NCI-H1105 treated with DMSO at 0.1 percent for 48 hours (cell line): Measurements from ENCODE around the gene TMEM132D.

ENCODE experiments used
- DNase-seq: peaks from one replicate; lab custom pipeline; 2025; lab: John Stamatoyannopoulos, UW

Gene TMEM132D

GRCh38 chr12:129825316-129825715 is 78.5 kb downstream of the TMEM132D start:
- no peak for DNase-seq

DNA sequence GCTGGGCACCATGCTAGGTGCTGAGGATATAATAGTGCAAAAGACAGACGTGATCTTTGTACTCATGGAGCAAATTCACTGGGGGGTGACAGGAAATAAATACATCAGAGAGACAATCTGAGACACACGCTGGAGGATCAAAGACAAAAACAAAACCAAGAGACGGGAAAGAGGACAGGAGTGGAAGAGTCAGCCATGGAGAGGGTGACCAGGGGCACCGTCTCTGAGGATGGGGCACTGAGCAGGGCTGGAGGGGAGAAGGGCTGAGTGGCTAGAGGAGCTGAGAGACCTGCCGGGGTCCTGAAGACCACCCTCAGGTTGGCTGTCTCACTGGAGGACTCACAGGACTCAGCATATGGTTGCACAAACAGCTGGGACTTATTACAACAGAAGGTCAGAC is 81.9 kb downstream of the TMEM132D start:
- no peak for DNase-seq

DNA sequence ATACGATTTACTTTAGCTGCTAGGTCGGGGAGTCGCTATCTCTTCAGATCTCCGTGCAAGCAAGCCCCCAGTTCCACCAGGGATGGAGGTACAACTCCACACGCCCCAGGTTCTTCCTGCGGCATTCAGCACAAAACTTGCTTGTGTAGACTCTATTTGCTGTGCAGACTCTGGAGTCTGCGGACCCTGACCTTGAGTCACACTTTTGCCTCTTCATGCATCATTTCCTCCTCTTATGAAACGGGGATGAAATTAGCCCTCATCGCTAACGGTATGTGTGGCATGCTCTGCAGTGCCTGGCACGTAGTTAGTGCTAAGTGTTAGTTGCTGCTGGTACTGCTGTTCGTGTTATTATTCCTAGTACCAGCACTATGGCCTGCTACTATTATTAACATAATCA is 84.4 kb downstream of the TMEM132D start:
- no peak for DNase-seq

DNA sequence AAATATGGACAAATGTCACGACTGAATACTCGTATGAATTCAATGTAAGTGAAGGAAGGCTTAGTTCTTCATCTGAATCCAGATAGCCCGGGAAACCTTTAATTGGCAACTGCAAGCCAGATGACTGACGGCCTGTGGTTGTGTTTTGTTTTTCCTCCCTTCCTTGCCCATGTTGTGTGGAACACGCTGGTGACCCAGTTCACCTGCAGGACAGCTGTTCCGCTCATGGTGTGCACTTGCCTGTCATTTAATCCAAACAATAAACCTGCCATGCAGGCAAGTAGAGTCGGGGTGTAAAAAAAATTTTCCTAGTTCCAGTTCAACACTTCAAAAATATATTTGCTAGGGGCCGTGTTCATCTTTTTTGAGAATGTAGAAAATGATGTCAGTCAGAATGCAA is 88.0 kb downstream of the TMEM132D start:
- no peak for DNase-seq

DNA sequence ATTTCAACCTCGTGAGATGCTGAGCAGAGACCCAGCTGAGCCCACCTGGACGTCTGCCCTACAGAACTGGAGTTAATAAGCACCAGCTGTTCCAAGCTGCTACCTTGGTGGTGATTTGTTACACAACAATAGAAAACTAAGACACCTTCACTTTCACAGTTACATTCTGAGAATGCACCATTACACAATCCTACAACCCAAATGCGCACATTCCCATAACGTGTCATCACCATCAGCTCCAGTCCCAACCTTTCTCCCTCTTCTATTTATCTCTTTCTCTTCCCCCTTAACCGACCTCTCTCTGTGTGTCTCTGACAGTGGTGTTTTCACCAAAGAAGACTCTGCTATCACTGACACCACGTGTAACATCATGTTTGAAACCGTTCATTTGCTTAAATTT is 91.9 kb downstream of the TMEM132D start:
- DNase-seq = no peak

DNA sequence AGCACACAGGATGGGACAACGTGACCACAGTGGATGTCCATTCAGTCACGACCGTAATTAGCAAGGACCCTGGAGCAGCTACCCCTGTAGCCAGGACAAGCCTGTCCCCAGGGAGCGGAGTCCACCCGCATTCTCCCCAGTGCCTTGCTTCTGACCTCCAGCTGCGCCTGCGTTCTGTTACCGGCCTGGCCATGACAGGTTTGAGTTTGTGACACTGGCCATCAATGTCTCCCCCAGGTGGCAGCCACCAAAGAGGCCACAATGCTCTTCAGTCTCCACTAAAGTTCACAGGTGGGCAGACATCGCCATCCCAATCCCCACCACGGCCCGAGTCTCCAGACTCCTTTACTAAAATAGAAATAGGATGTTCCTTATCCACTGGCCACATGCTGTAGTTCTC is 96.7 kb downstream of the TMEM132D start:
- DNase-seq = no peak

DNA sequence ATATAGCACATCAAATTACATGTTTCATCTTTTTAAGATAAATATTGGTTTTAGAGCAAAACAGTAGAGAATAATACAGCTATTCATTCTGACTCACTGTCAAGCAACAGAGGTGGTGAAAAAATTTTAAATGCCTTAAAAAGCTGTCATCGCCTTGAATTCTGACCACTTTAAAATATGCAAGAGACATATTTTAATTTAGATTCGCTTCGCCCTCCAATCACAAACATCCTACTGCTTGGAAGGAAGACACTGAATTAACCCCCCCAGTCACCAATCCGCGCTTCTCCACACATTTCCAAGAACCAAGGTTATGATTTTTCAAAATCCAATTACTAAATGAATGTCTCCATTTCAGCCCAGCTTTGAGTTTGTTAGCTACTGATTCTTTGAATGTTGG is 112.4 kb downstream of the TMEM132D start:
- no peak for DNase-seq

- DNase-seq = no peak
These were observed 112.9 kb downstream of the TMEM132D start for GRCh38 chr12:129790930-129791329.

DNA sequence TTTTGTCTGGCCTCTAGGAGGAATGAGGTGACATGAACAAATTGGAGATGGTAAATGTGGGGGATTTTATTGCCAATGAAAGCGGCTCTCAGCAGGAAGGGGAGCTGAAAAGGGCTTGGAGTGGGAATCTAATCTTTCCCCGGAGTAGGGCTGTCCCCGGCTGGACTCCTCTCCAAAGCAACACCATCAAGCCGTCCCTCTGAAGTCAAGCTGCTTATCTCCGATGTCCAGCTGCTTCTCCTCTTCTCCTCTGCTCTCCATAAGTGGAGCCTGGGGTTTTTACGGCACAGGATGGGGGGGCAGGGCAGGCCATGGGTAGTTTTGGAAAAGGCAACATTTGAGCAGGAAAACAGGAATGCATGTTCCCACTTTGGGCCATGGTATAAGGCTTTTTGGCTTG is 113.5 kb downstream of the TMEM132D start:
- DNase-seq = no peak

- DNase-seq = no peak
These were observed 113.9 kb downstream of the TMEM132D start for GRCh38 chr12:129789921-129790320.

GRCh38 chr12:129788506-129789084 is 115.2 kb downstream of the TMEM132D start:
- no peak for DNase-seq

DNA sequence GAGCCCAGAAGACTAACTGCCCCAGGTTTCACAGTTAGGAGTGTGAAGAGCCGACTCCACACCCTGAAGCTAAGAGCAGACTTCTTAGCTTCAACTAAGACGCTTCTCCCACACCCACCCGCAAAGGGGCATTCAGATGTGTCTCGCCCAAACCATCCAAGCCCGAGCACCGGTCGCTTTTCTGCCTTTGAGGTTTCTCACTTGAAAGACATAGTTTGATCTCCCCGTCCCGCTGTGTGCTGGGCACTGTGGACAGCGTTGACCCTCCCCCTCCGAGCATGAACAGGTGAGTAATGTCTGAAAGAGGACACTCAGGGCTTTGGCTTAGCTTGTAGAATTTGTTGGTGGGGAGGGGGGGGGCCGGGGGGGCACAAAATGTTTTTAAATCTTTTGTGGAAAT is 123.8 kb downstream of the TMEM132D start:
- DNase-seq = no peak

- no peak for DNase-seq
These were observed 124.8 kb downstream of the TMEM132D start for GRCh38 chr12:129779033-129779432.

- no peak for DNase-seq
These were observed 126.7 kb downstream of the TMEM132D start for GRCh38 chr12:129776977-129777667.

DNA sequence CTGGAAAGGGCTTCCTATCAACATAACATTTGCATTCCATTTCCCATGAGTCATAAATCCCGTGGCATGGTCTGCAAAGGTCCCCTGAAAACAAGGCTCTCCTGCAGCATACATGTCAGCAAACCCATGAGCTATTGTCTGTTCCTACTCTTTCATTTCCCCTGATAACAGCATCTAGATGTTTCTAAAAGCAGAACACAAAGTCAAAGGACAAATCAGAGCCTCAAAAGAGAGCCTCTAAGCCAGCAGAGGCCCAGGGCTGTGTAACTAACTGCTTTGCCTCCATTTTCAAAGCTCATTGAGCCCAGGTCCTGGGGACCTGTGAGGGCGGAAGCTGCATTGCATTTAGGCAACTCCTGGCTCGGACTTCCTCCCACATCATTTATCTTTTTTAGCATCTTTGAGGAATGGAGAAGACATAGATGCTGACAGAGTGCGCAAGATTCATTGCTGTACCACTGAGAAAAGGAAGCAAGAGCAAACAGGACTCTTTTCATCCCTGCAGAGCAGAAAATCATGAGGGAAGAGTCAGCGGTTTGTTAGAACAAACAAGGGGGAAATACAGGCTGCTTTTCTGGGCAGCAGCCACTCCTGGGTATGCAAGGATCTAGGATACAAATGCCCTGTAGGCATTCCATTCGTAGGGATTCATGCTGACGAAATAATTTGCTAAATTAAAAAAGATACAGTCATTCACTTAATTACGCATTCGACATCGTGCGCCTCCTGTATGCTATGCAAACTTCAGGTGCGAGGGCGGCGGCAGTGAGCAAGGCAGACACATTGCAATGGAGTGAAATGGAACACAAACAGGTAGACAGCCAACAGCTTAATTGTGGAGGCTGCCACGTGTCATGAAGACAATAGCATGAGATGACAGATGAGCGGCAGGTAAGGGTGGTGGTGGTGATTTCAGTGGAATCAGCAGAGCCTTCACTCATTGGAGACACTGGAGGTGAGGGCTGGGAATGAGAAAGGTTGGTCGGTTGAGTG is 131.0 kb downstream of the TMEM132D start:
- no peak for DNase-seq

- peak; percentile 73 for DNase-seq
These were observed 132.6 kb downstream of the TMEM132D start for GRCh38 chr12:129771238-129771637.

- DNase-seq = no peak
These were observed 138.1 kb downstream of the TMEM132D start for GRCh38 chr12:129765719-129766118.

DNA sequence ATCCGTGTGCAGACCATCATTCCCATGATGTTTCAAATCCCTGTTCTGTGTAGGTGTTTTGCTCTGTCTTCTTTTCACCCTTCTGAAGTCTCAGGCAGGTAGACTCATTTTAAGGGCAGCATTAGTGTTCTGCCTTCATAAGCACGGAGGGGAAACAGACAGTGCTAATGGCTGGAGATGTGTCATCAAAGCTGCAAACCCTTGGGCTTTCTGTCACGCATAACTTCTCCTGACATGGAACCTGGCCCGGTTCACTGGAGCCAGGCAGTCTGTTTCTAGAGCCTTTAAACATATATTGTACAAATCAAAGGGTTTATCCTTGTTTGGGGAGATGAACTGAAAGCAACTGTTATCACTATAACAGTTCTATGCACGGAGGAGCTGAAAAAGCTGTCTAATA is 141.4 kb downstream of the TMEM132D start:
- DNase-seq = no peak

- no peak for DNase-seq
These were observed 150.2 kb downstream of the TMEM132D start for GRCh38 chr12:129753586-129753985.

DNA sequence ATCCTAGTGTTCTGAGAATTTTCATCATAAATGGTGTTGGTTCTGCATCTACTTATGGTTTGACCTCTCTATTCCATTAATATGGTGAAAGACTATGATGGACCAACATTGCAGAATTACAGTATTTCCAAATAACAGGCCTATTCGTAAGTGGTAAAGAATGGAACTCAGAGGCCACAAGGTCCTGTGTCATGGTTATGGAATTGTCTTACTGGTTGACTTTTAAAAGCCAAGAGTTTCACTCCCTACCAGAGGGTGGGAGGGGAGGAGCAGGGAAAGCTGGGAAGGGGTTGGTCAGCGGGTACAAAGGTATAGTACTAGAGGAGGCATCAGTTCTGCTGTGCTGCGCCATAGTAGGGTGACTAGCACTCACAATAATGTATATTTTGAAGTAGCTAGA is 153.4 kb downstream of the TMEM132D start:
- no peak for DNase-seq

- no peak for DNase-seq
These were observed 157.5 kb downstream of the TMEM132D start for GRCh38 chr12:129746318-129746717.

DNA sequence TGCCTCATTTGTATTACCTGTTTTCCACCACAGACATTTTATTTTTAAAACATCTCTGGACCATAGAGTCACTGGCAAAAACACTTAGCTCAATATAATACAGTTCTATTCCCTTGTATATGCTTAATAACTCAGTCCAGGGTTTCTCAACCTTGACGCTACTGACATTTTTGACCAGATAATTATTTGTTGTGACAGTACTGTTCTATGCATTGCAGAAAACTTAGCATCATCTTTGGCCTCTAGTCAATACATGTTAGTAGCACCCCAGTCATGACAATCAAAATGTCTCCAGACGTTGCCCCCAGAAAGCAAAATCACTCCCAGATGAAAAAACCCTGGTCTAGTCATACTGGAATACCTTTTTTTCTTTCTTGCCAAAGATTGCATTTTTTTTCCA is 174.7 kb downstream of the TMEM132D start:
- DNase-seq = no peak

GRCh38 chr12:129727100-129727499 is 176.7 kb downstream of the TMEM132D start:
- DNase-seq = no peak
